ENCODE measurements around the gene PXDC1. TPM values are rescaled to one million over a fixed set of nuclear protein-coding genes. Genes with fewer than 3 reads are reported as not detected.

Gene PXDC1
- total RNA-seq, 3 donors from 2014 or later: 3.1 to 27.9 (median 9.2) TPM

- Histone ChIP-seq H3K36me3 (ENCODE audit: low read depth) (no peaks in the 10 kb centered on the region), H3K4me1 (ENCODE audit: low read depth) (peaks cover 23% of the 10 kb centered on the region), H3K4me3 (peak overlapping the region; percentile 44), H3K9me3 (no peaks in the 10 kb centered on the region)
- TF ChIP-seq, protein P1, sequence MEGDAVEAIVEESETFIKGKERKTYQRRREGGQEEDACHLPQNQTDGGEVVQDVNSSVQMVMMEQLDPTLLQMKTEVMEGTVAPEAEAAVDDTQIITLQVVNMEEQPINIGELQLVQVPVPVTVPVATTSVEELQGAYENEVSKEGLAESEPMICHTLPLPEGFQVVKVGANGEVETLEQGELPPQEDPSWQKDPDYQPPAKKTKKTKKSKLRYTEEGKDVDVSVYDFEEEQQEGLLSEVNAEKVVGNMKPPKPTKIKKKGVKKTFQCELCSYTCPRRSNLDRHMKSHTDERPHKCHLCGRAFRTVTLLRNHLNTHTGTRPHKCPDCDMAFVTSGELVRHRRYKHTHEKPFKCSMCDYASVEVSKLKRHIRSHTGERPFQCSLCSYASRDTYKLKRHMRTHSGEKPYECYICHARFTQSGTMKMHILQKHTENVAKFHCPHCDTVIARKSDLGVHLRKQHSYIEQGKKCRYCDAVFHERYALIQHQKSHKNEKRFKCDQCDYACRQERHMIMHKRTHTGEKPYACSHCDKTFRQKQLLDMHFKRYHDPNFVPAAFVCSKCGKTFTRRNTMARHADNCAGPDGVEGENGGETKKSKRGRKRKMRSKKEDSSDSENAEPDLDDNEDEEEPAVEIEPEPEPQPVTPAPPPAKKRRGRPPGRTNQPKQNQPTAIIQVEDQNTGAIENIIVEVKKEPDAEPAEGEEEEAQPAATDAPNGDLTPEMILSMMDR (IDR thresholded peaks at IDR 0.05): no peak
- no peak for ATAC-seq
- intact Hi-C loops (cut with DNase I, micrococcal nuclease): no loop called here
- no peak for DNase-seq
Observed at GRCh38 chr6:3752531-3753227, 1.2 kb upstream of the PXDC1 start.

DNA sequence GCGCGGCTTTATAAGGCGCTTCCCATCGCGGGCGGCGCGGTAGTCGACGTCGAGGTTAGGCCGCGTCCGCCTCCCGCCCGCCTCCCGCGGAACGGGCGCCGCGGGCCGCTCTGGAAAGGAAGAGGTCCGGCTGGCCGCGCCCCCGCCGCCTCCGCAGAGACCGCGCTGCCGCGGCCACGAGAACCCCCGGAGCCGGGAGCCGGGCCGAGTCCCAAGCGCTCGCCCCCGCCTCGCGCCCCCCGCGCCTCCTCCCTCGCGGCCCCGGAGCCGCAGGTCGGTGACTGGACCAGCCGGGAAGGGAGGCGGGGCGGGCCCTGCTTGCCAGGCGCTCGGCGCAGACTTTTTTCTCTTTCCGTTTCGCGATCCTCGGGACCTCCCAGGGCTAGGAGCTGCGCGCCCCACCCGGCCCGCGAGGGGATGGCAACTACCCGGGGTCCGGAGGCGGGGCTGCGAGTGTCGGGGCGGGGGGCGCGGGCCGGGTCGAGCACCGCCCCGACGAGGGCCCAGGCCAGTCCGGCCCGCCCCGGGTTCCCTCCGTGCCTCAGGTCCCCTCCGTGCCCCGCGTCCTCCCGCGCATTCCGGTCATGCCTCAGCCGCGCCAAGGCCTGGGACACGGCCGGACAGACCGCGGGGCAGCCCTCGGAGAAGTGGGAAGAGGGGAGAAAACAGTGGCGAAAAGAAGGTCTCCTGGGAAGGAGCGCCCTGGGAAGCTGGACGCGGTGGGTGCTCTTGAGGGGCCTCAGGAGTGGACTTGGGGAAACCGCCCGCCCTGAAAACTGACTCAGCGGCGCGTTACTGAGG lies 417 bp upstream of the PXDC1 start:
- H3K4me1 ChIP-seq (ENCODE audit: low read depth): peaks cover 23% of the 10 kb centered on the region
- intact Hi-C loops (cut with DNase I, micrococcal nuclease): no loop called here
- peak; percentile 78 to 88 (median 85) for DNase-seq
- TF ChIP-seq, protein P1 (IDR thresholded peaks at IDR 0.05): no peak
- no peaks in the 10 kb centered on the region for H3K9me3 ChIP-seq
- peak overlapping the region; percentile 44 for H3K4me3 ChIP-seq
- H3K36me3 ChIP-seq (ENCODE audit: low read depth): no peaks in the 10 kb centered on the region
- peak; percentile 64 for ATAC-seq

- peak overlapping the region; percentile 44 for H3K4me3 ChIP-seq
- ATAC-seq (peak; percentile 49), DNase-seq (peak; percentile 77 to 87 (median 82))
- H3K9me3 ChIP-seq: no peaks in the 10 kb centered on the region
- H3K36me3 ChIP-seq (ENCODE audit: low read depth): no peaks in the 10 kb centered on the region
- TF ChIP-seq, protein P1 (IDR thresholded peaks at IDR 0.05): no peak
- peaks cover 25% of the 10 kb centered on the region for H3K4me1 ChIP-seq (ENCODE audit: low read depth)
- intact Hi-C loops (cut with DNase I, micrococcal nuclease): no loop called here
Observed at GRCh38 chr6:3750317-3751076, 1.0 kb downstream of the PXDC1 start.

DNA sequence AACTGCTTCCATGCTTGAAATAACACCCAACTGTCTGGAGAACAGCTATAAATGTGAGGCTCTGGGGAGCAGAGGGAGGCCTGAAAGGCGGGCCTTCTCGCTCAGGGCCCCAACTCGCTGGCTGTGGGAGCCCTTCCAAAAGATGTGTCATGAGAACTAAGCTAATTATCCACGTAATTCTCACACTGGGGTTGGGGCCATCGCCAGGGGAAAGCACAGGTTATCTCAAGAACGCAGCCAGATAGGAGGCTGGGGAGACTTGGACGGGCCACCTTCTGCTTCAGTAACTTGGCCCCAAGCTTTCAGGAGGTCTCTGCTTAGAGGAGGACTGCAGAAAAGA lies 1.6 kb downstream of the PXDC1 start:
- no peak overlapping the region for H3K4me3 ChIP-seq
- DNase-seq (peak; percentile 38 to 54 (median 45)), ATAC-seq (no peak)
- H3K36me3 ChIP-seq (ENCODE audit: low read depth): no peaks in the 10 kb centered on the region
- intact Hi-C loops (cut with DNase I, micrococcal nuclease): loop anchor here (10.0 kb wide), 3 partner anchors 75 to 235 kb away; no protein-coding TSS in a partner anchor
- peaks cover 25% of the 10 kb centered on the region for H3K4me1 ChIP-seq (ENCODE audit: low read depth)
- H3K9me3 ChIP-seq: no peaks in the 10 kb centered on the region
- TF ChIP-seq, protein P1 (IDR thresholded peaks at IDR 0.05): no peak

DNA sequence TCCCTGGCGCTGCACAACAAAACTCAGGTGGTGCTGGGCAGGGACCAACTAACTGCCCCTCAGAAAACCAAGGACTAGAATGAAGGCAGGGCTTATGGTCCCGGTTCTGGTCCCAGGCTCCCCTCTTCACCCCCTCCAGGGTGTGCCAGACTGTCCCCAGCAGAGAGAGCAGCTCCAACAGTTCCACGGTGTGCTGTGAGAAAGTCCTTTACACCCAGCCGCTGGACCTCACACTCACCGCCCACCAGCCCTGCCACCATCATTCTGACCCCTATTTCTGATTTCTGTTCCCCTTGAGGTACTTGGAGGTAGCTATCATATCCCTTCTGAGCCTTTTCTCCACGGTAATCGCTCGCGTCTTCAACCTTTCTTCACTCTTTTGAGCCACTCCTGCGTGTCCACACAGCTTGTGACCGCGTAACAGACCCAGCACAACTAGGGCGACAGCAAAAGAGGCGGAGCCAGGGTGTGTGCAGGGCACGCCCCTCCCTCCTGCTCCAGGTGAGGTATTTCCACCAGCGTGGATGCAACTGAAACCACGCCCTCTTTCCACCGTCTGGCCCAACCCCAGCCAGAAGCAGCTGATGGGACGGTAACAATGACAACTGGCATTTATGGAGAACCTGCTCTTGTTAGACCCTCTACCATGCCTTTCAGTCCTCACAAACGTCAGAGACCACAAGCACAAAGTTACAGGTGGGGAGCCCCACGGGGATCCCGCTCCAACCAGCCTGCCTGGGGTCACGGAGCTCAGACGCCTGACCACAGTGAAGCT lies 2.3 kb downstream of the PXDC1 start:
- intact Hi-C loops (cut with DNase I, micrococcal nuclease): loop anchor here (10.0 kb wide), 3 partner anchors 76 to 236 kb away; no protein-coding TSS in a partner anchor
- TF ChIP-seq, protein P1 (IDR thresholded peaks at IDR 0.05): no peak
- no peak overlapping the region for H3K4me3 ChIP-seq
- no peaks in the 10 kb centered on the region for H3K9me3 ChIP-seq
- no peaks in the 10 kb centered on the region for H3K36me3 ChIP-seq (ENCODE audit: low read depth)
- peak; percentile 63 for ATAC-seq
- H3K4me1 ChIP-seq (ENCODE audit: low read depth): peaks cover 25% of the 10 kb centered on the region
- peak; percentile 76 to 79 (median 79) for DNase-seq

All from mucosa of descending colon (tissue), 3 donors.